GM19099 (cell line): ENCODE measurements around the gene TMEM116.
A peak's percentile ranks its signal among the peaks of the same experiment; 100 is the strongest.

Experiments
- POLR2A ChIP-seq: IDR thresholded peaks from 3 replicates; pipeline ENCODE4 v1.6.1; 2011; ENCODE audit warnings: low read depth; ENCODE audit not compliant: insufficient read length; ENCODE audit errors: extremely low read depth

TMEM116 gene

DNA sequence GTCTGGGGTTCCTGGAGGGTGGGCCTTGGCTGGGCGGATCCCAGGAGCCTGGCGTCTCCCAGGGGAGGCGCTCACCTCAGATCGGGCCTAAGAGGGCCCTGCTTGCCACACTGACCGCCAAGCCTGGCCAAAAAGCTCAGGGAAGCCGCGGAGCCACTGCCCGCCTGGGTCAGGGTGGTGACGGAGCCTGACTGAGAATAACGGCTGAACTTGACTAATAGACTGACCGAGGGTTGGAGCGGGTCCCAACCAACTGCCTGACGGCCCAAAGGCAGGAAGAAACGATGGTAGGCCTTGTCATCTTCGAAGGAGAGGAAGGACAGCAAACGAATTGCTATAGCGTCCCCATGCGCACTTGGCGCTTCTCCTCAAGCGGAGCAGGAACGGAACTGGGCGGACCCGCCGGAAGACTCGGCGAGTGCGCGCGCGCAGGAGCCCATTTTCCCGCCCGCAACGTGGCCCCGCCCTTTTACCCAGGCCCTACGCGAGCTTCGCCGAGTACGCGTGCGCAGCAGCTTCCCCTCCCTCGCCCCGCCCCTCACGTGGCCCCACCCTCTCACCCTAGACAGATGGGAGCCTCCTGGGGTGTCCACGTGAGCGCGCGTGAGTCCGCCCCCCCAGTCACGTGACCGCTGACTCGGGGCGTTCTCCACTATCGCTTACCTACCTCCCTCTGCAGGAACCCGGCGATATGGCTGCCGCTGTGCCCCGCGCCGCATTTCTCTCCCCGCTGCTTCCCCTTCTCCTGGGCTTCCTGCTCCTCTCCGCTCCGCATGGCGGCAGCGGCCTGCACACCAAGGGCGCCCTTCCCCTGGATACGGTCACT is at the start of gene TMEM116, which contains the start of gene ERP29:
TMEM116 (minus strand) TSS at position 391 of the 826 bp plus-strand sequence. CDS start 7,895 bp downstream, outside the sequence.
ERP29 (plus strand) TSS at position 652 of the 826 bp plus-strand sequence; CDS start at position 692, 40 bp downstream.
- peak; percentile 97 for TF ChIP-seq POLR2A

DNA sequence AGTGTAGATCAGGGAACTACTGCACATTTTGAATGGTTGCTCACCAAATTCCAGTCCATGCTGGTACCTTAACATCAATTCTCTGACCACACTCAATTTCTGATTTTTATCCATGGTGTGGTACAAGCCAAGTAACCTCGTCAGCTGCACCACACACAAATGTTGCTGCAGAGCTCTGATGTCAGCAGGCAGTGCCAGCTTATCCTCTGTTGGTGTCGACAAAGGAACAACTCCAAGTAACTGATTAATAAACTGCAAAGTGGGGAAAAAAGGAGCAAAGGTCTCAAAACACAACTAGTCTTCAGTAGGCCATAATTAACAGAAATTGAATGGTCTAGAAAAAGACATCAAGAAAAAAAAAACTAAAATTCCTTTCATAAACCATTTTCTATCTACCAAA is 48.2 kb upstream of the TMEM116 start:
- TF ChIP-seq POLR2A: no peak

DNA sequence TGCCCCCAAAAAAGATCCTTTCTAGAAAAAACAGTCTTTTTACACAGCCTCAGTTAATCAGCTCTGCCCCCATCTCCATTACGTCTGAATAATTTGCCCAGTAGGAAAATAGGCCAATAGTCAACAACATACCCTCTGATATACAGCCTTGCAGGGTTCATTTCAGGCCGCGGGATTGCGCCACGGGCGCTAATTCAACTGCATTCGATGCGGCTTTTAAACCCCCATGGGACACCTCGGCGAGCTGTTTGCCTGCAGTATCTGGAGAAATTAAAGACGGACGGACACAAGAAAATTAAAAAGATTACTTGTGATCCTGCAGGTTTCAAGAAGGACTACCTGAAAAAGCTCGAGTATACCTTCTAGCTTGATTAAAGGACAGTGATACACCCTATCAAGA is 36.4 kb upstream of the TMEM116 start:
- TF ChIP-seq POLR2A: no peak

DNA sequence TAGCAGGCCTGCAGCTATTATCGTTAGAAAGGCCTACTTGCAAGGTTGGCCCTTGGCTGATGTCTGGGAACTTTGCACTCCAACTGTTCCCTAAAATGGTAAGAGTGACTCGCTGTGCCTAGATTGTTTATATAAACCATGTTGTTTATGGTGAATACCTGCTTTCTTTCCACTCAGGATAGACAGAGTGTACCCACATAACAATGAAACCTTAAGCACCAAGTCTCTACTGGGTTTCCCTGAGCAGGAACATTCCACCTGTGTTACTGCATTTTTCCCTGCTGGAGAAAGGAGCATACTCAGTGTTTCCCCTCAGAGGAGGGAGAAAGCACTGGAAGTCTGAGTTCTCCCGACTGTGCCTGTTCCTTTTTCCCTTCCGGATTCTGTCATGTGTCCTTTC is 33.0 kb upstream of the TMEM116 start:
- TF ChIP-seq POLR2A: no peak

DNA sequence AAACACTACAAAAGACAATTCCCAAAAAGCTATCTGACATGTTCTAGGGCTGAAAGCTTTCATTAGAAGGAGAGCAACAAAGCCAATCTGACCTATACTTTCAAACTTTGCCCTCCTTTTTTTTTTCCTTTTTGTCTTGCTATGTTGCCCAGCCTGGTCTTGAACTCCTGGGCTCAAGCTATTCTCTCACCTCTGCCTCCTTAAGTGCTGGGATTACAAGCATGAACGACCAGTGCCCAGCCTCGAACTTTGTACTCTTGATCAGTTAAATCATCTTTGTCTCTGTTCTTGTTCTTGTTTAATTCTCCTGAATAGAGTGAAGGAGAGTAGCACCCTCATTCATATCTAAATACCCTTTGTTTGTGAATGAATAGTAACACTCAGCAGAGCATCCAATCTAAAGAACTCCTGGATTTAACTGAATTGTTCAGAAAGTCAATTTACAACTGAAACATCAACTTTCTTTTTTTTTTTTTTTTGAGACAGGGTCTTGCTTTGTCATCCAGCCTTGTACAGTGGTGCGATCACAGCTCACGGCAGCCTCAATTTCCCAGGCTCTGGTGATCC is 22.3 kb upstream of the TMEM116 start:
- no peak for TF ChIP-seq POLR2A

DNA sequence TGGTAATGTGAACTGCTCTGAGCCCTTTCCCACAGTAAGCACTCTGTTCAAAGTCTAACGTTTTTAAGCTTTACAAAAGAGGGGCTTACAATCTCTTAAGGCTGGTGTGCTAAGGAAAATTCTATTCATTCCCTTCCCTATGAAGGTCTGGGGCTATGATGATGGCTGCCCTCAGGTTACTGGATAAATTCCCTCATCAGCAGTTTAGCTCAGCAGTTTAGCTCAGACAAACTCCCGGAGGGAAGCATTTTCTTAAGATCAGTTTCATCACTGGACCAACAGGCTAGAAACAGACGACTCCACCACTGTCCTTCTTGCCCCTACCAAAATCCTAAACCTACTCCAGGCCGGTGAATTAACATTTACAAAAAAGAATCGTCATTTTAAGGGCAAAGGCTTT is 19.3 kb upstream of the TMEM116 start:
- no peak for TF ChIP-seq POLR2A

DNA sequence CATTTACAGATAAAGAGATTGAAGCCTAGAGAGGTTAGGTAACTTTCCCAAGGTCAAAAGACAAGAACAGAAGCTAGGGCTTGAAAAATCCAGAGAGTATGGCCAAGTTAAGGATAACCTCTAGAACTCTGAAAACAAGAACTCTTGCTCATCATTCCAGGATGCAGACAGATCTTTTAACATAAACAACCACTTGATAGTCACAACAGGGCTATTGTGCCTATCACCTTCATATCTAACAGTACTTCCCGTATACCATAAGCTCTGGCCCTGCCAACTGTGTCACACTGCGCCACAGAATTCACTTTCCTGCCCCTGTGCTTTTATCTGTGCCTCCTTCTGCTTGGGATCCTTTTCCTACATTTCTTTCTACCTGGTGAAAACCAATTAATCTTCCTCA is 18.5 kb upstream of the TMEM116 start:
- TF ChIP-seq POLR2A: no peak

DNA sequence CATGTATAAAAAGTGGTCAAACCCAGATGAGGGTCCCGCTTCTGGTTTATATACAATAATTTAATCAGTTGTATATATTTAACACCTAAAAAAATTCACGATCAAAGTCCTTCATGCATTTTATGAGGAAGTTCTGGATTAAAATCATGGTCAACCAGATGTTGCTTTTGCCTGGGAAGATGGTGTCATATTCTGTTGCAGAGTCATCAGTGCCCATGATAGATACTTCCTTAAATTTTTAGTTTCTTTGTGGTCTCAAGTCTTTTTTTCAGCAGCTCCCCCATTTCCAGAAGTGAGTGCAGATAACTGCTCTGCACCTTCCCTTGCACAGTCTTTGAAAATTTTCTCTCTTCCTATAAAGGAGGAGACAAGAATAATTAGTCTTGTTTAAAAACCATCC is 16.3 kb upstream of the TMEM116 start:
- TF ChIP-seq POLR2A: no peak

DNA sequence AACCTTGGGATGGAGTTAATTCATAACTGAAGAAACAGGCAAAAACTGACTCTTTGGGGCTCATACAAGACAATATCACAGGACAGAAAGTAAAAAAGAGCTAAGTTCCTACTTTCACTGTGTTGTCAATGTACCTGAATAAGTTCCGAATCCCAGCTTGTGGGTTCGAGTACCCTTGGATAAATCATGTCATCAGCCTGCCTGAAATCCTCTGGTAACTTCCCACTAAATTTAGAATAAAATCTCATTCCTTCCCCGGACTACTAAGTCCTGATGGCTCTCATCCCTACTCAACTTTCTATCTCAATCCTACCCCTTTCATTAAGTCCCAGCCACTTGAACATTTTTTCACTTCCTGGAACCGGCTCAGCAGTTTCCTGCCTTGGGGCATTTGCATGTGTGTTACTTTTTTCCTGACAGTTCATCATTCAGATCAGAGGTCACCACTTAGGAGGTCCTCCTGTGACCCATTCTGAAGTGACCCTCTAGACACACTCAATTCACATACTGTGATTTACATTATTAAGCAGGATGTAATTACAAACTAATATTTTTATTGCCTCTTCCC is 12.9 kb upstream of the TMEM116 start:
- TF ChIP-seq POLR2A: no peak

DNA sequence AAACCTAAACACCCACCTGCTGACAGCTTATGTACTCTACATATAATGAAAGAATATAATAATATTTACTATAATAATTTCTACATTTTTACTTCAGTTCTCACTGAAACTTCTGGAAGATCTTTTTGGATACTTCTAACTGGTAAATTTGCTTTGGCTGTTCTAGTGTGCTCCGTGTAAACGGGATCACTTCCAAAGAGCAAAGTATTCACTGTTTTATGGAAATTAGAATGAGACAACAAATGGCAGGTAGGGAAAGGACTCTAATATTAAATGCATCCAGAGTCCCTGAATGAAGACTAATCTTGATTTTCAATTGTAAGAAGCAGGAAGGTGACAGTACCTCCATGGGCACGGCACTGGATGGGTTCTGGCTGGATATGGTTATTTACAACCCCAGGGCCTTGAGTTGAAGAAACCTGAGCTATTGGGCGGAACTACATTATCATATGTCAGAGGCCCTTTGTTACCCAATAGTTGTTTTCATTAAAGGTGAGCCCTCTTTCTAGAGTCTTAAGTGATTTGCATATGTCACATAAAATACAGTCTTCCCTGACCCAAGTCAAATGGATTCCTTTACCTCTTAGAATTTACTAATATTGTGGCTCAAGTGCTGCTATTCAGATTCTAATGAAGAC is 10.9 kb upstream of the TMEM116 start:
- TF ChIP-seq POLR2A: peak; percentile 15

DNA sequence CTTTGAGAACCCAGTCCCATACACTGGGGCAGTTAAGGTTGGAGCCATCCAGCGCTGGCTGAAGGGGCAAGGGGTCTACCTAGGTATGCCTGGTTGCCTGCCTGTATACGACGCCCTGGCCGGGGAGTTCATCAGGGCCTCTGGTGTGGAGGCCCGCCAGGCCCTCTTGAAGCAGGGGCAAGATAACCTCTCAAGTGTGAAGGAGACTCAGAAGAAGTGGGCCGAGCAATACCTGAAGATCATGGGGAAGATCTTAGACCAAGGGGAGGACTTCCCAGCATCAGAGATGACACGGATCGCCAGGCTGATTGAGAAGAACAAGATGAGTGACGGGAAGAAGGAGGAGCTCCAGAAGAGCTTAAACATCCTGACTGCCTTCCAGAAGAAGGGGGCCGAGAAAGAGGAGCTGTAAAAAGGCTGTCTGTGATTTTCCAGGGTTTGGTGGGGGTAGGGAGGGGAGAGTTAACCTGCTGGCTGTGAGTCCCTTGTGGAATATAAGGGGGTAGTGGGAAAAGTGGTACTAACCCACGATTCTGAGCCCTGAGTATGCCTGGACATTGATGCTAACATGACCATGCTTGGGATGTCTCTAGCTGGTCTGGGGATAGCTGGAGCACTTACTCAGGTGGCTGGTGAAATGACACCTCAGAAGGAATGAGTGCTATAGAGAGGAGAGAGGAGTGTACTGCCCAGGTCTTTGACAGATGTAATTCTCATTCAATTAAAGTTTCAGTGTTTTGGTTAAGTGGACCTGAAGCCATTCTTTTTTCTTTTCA is 9.5 kb upstream of the TMEM116 start:
- TF ChIP-seq POLR2A: peak; percentile 10

DNA sequence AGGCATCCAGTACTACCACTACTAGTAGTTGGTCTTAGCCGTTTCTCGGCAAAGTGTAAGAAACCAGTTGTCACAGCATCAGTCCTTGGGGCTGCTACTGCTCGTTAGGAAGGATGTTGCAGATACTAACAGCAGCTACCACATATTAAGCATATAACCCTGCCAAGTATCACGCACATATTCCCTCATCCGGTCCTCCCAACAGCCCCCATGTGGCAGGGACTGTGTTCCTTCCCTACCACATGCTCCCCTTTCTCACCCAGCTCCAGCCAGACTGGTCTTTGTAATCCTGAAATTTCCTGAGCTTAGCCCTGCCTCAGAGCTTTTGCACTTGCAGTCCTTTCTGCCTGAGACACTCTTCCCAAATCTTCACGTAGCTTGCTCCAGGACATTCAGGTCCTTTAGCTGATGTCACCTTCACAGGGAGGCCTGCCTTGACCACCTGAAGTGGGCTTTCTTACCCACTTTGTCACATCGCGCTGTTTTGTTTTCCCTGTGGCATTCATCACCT is 8.0 kb upstream of the TMEM116 start:
- no peak for TF ChIP-seq POLR2A

DNA sequence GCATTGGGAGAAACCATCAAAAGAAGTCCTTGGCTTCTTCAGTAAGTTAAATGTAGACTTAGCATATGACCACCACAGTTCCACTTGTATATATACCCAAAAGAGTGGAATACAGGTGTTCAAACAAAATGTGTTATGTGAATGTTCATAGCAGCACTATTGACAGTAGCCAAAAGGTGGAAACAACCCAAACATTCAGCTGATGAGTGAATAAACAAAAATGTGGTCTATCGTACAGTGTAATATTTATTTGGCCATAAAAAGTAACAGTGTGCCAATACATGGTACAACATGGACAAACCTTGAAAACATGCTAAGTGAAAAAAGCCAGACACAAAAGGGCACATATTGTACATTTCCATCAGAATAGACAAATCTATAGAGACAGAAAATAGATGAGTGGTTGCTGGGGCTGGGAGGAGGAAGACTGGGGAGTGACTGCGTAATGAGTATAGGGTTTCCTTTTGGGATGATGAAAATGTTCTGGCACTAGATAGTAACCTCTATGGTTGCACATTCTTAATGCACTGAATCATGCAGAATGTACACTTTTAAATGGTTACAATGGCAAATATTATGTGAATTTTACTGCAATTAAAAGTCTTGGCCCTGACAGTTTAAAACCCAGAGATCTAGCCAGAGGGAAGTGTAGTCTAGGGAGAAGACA is 5.7 kb upstream of the TMEM116 start:
- TF ChIP-seq POLR2A: no peak

DNA sequence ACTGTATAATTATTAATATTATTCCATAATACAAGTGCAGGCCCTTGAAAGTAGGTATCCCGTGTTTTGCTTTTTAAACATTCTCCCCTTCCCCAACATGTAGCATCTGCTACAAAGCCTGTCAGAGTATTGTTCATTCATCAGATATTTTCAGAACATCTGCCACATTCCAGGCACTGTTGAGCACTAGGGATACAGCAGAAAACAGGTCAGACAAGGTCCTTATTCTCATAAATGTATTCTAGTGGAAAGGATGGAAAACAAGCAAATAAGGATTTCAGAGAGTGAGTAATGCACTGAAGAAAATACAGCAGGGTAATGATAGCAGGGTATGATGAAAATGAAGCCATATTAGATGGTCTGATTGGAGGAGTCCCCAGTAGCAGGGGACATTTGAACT is 4.1 kb upstream of the TMEM116 start:
- TF ChIP-seq POLR2A: no peak
